Loucy (cell line): ENCODE results near the gene MACROH2A1.

Experiments used
- EZH2phosphoT487 ChIP-seq: fragments of 200-600 bp; IDR thresholded peaks from 2 replicates; pipeline ENCODE4 v1.6.1; 2018; ENCODE audit warnings: antibody characterized with exemption, mild to moderate bottlenecking, moderate library complexity, borderline replicate concordance
- TF ChIP-seq, protein P1 (sequence below): fragments of 200-600 bp; sonication (generic); conservative IDR thresholded peaks from 2 replicates; pipeline ENCODE4 v1.5.1; 2014; ENCODE audit warnings: mild to moderate bottlenecking, antibody characterized with exemption, low read length

DNA sequence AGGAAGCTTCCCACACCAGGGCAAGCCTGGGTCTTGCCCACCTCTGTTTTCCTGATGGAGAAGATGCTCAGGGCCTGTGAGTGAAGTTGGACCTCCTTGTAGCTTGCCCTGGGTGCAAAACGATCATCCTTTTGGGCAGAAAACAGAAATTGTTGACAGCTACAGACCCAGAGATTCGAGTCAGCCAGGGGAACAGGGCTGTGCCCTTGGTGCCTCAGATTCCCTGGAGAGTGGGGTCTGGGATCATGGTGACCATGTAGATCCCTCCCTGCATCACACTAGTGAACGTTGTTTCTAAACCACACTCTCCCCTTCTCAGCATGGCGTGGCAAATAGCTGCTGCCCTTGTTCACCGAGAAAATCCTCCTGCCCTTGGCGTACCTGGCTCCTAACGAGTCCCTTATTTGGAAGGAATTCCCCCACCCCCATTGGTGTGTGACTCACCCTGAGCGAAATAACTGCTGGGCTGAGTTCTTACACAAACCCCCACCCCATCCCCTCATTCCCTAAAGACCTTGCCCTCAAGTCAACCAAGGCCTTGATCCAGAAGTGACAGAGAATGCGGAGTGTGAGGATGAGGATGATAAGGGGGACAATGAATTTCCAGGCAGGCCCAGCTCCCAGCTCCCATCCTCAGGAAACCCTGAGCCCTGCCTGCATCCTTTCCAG is 49.2 kb upstream of the MACROH2A1 start:
- TF ChIP-seq, protein P1, sequence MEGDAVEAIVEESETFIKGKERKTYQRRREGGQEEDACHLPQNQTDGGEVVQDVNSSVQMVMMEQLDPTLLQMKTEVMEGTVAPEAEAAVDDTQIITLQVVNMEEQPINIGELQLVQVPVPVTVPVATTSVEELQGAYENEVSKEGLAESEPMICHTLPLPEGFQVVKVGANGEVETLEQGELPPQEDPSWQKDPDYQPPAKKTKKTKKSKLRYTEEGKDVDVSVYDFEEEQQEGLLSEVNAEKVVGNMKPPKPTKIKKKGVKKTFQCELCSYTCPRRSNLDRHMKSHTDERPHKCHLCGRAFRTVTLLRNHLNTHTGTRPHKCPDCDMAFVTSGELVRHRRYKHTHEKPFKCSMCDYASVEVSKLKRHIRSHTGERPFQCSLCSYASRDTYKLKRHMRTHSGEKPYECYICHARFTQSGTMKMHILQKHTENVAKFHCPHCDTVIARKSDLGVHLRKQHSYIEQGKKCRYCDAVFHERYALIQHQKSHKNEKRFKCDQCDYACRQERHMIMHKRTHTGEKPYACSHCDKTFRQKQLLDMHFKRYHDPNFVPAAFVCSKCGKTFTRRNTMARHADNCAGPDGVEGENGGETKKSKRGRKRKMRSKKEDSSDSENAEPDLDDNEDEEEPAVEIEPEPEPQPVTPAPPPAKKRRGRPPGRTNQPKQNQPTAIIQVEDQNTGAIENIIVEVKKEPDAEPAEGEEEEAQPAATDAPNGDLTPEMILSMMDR, result no peak
- TF ChIP-seq EZH2phosphoT487, result no peak
